HepG2 (cell line): ENCODE measurements around the gene EIF4G2. TPM values are rescaled to one million over a fixed set of nuclear protein-coding genes. Genes with fewer than 3 reads are reported as not detected.

Experiments used
- ATAC-seq: fragments of 200-7000 bp; cut with Tn5 transposase; 3 replicates; pipeline ENCODE4 v1.9.1; 2020; ENCODE audit warnings: mild to moderate bottlenecking, moderate library complexity
- BruUV-seq: library from RNA; stranded (reverse); fragments of 400-500 nt; replicated peaks from 2 replicates; lab custom pipeline; 2021; lab: Mats Ljungman, UMichigan
- CTCF ChIA-PET: fragments of 300-600 bp; formaldehyde crosslinking; extraction: SDS; loops from one replicate; lab custom pipeline; 2021; ENCODE audit warnings: low total read pairs, inconsistent platforms, low intra/inter-chr PET ratio; lab: Yijun Ruan, JAX
- POLR2A ChIA-PET: fragments of 350-600 bp; sonication (Branson Sonifier 250); formaldehyde crosslinking; loops from one replicate; lab custom pipeline; 2020; ENCODE audit warnings: antibody characterized with exemption, inconsistent platforms; lab: Yijun Ruan, JAX
- DNase-seq: peaks from one replicate; pipeline ENCODE4 v3.0.0-alpha.2; 2015; ENCODE audit warnings: low spot score
- FAIRE-seq: peaks from 3 replicates; lab custom pipeline; 2011; peaks lifted over from hg19 to GRCh38; lab: Jason Lieb, UNC
- H2AFZ ChIP-seq: one replicate; pipeline ENCODE4 v1.6.1; 2011; ENCODE audit warnings: low read length, inconsistent platforms
- H3K27ac ChIP-seq: fragments of 300-600 bp; 3 replicates; pipeline ENCODE4 v1.8.0; 2011; ENCODE audit warnings: mixed run types, mild to moderate bottlenecking, mixed read lengths, low read length, inconsistent platforms; ENCODE audit not compliant: insufficient read depth; ENCODE audit errors: extremely low read length
- H3K27me3 ChIP-seq, 2 experiments: fragments of 200-600 bp in 1 of 2; 2 replicates in 1 of 2; 3 replicates in 1 of 2; pipeline versions ENCODE4 v1.6.0 to v1.8.0; 2011; ENCODE audit warnings: low read length in 2 of 2, mild to moderate bottlenecking in 2 of 2, moderate library complexity in 2 of 2, inconsistent platforms in 1 of 2; ENCODE audit not compliant: insufficient read depth in 2 of 2, control insufficient read depth in 1 of 2
- H3K36me3 ChIP-seq, 2 experiments: fragments of 200-600 bp in 1 of 2; replicated peaks in 1 of 2; 2 replicates in 1 of 2; 3 replicates in 1 of 2; pipeline versions ENCODE4 v1.5.1 to v1.8.0; 2011; ENCODE audit warnings: low read length in 2 of 2, inconsistent platforms in 1 of 2; ENCODE audit not compliant: insufficient read depth in 2 of 2, control insufficient read depth in 1 of 2
- H3K4me1 ChIP-seq: 2 replicates; pipeline ENCODE4 v1.5.1; 2012; ENCODE audit warnings: low read length, inconsistent platforms; ENCODE audit not compliant: insufficient read depth
- H3K4me2 ChIP-seq: 2 replicates; pipeline ENCODE4 v1.6.0; 2011; ENCODE audit warnings: low read depth, low read length, inconsistent platforms
- H3K4me3 ChIP-seq, 3 experiments: fragments of 200-600 bp in 1 of 3; sonication (generic), shearing (Covaris generic) in 1 of 3; replicated peaks in 1 of 3; 2 replicates each; pipeline ENCODE4 v1.5.1; 2011 to 2016; ENCODE audit warnings: low read length in 3 of 3, inconsistent platforms in 2 of 3, low read depth in 2 of 3, mild to moderate bottlenecking in 2 of 3, control low read depth in 1 of 3, mixed read lengths in 1 of 3; ENCODE audit not compliant: insufficient read depth in 1 of 3
- H3K79me2 ChIP-seq: one replicate; pipeline ENCODE4 v1.6.1; 2011; ENCODE audit warnings: low read length, inconsistent platforms; ENCODE audit not compliant: insufficient read depth
- H3K9ac ChIP-seq: 2 replicates; pipeline ENCODE4 v1.6.0; 2011; ENCODE audit warnings: mild to moderate bottlenecking, low read depth, low read length, inconsistent platforms; ENCODE audit not compliant: insufficient read depth
- H3K9me3 ChIP-seq: 2 replicates; pipeline ENCODE4 v1.5.1; 2012; ENCODE audit warnings: mild to moderate bottlenecking, low read length
- H4K20me1 ChIP-seq: 2 replicates; pipeline ENCODE4 v1.6.0; 2011; ENCODE audit warnings: inconsistent platforms, mild to moderate bottlenecking, low read length, moderate library complexity; ENCODE audit not compliant: insufficient read depth
- ETV6 ChIP-seq: sonication (generic); formaldehyde crosslinking; conservative IDR thresholded peaks from 2 replicates; pipeline ENCODE4 v1.4.0; 2020; ENCODE audit warnings: missing genetic modification reagents
- NFIB ChIP-seq: sonication (generic); formaldehyde crosslinking; IDR thresholded peaks from 2 replicates; pipeline ENCODE4 v1.9.0; 2021; ENCODE audit warnings: missing genetic modification reagents, mild to moderate bottlenecking, borderline replicate concordance
- XRCC5 ChIP-seq: fragments of 200-400 bp; formaldehyde crosslinking; optimal IDR thresholded peaks from 2 replicates; pipeline ENCODE3; 2017; ENCODE audit warnings: mild to moderate bottlenecking, low read length
- ZFP36L1 ChIP-seq: sonication (generic); formaldehyde crosslinking; IDR thresholded peaks from 2 replicates; pipeline ENCODE4 v1.8.0; 2022; ENCODE audit warnings: mild to moderate bottlenecking, missing genetic modification reagents, moderate library complexity
- ZFP36L2 ChIP-seq: sonication (generic); formaldehyde crosslinking; IDR thresholded peaks from 2 replicates; pipeline ENCODE4 v1.4.0; 2020; ENCODE audit warnings: missing genetic modification reagents
- ZNF24 ChIP-seq: fragments of 450-650 bp; IDR thresholded peaks from 2 replicates; pipeline ENCODE4 v1.6.1; 2017; ENCODE audit warnings: antibody characterized with exemption, mild to moderate bottlenecking
- ZNF564 ChIP-seq: sonication (generic); formaldehyde crosslinking; IDR thresholded peaks from 2 replicates; pipeline ENCODE4 v1.8.1; 2023; ENCODE audit warnings: mild to moderate bottlenecking, missing genetic modification reagents
- ZNF790 ChIP-seq: sonication (generic); formaldehyde crosslinking; IDR thresholded peaks from 2 replicates; pipeline ENCODE4 v1.8.0; 2022; ENCODE audit warnings: missing genetic modification reagents, mild to moderate bottlenecking, borderline replicate concordance
- WGBS: methylation state at CpG from one replicate; pipeline ENCODE4 v1.1.6; 2017; ENCODE audit warnings: low lambda C conversion rate; 5-methylcytosine and 5-hydroxymethylcytosine counted together
- in situ Hi-C: cut with HindIII; loops from 2 replicates; pipeline ENCODE4 v1.10.0; 2017; ENCODE audit warnings: low pct_unique_long_range_greater_than_20kb; ENCODE audit not compliant: extremely low pct_ligation_motif_present
- intact Hi-C: fragments of 100-400 bp; cut with micrococcal nuclease; formaldehyde crosslinking; loops from one replicate; pipeline ENCODE4 v1.10.0; 2022; ENCODE audit not compliant: unreplicated experiment
- polyA plus RNA-seq, 8 experiments: library from polyadenylated mRNA; depleted of rRNA in 3 of 8; stranded (reverse) in 7 of 8; unstranded in 1 of 8; fragments of >200 nt; fragmentation: Illumina TruSeq in 4 of 8; extraction: Trizol in 4 of 8; gene quantifications; 2 replicates each; pipeline versions ENCODE4 v1.2.1 to v1.2.3, GENCODE V29; 2011 to 2016; ENCODE audit warnings: low read depth in 4 of 8, missing spikeins in 1 of 8, mixed read lengths in 1 of 8; ENCODE audit not compliant: insufficient read depth in 1 of 8
- total RNA-seq, 5 experiments: library from RNA; depleted of rRNA; stranded (reverse); fragments of >200 nt; fragmentation: Illumina TruSeq; extraction: Trizol; gene quantifications; 2 replicates each; pipeline ENCODE4 v1.2.3, GENCODE V29; 2016; ENCODE audit warnings: low read depth in 1 of 5
- TF ChIP-seq, protein P1 (sequence below): sonication (generic); formaldehyde crosslinking; IDR thresholded peaks from 2 replicates; pipeline ENCODE4 v1.4.0; 2020; ENCODE audit warnings: low read depth, mild to moderate bottlenecking, missing genetic modification reagents
- TF ChIP-seq, protein P2 (sequence below): sonication (generic); formaldehyde crosslinking; IDR thresholded peaks from 2 replicates; pipeline ENCODE4 v1.4.0; 2020; ENCODE audit warnings: missing genetic modification reagents

The EIF4G2 gene
- total and polyA plus RNA-seq, 2 of the 13 experiments (the other 11 are each of a cell fraction or from before 2014, with no cell fraction given), result 362 to 546 TPM

DNA sequence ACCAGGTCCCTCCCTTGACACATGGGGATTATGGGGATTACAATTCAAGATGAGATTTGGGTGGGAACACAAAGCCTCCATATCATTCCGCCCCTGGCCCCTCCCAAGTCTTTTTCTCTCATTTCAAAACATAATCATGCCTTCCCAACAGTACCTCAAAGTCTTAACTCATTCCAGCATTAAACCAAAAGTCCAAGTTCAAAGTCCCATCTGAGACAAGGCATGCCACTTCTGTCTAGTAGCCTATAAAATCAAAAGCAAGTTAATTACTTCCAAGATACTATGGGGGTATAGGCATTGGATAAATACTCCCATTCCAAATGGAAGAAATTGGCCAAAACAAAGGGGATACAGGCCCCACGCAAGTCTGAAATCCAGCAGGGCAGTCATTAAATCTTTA lies 19.7 kb upstream of the EIF4G2 start:
- in situ Hi-C loops, result no loop called here
- no peak for DNase-seq
- Histone ChIP-seq H4K20me1 (no peaks in the 10 kb centered on the region), H3K4me3 (no peak overlapping the region), H3K79me2 (no peaks in the 10 kb centered on the region), H3K9me3 (no peaks in the 10 kb centered on the region), H3K4me2 (no peak overlapping the region), H3K36me3 (no peaks in the 10 kb centered on the region), H3K4me1 (no peaks in the 10 kb centered on the region), H3K27me3 (no peaks in the 10 kb centered on the region)
- CTCF ChIA-PET, result no interaction called here
- no peak for FAIRE-seq
- intact Hi-C loops, result no loop called here
- 22% methylated on average over 2 of the region's 2 CpGs for WGBS
- POLR2A ChIA-PET, result no interaction called here
- no peak for TF ChIP-seq ZNF24
- TF ChIP-seq, protein P1, sequence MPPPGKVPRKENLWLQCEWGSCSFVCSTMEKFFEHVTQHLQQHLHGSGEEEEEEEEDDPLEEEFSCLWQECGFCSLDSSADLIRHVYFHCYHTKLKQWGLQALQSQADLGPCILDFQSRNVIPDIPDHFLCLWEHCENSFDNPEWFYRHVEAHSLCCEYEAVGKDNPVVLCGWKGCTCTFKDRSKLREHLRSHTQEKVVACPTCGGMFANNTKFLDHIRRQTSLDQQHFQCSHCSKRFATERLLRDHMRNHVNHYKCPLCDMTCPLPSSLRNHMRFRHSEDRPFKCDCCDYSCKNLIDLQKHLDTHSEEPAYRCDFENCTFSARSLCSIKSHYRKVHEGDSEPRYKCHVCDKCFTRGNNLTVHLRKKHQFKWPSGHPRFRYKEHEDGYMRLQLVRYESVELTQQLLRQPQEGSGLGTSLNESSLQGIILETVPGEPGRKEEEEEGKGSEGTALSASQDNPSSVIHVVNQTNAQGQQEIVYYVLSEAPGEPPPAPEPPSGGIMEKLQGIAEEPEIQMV (CRISPR knock-in tag), result no peak
- no peak for TF ChIP-seq ZNF790 (CRISPR knock-in tag)
- TF ChIP-seq, protein P2, sequence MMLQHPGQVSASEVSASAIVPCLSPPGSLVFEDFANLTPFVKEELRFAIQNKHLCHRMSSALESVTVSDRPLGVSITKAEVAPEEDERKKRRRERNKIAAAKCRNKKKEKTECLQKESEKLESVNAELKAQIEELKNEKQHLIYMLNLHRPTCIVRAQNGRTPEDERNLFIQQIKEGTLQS (CRISPR knock-in tag), result no peak
- TF ChIP-seq ZFP36L2 (CRISPR knock-in tag), result no peak
- TF ChIP-seq ZFP36L1 (CRISPR knock-in tag), result no peak
- no peak for TF ChIP-seq ZNF564 (CRISPR knock-in tag)
- no peak for TF ChIP-seq NFIB
- no peak for TF ChIP-seq ETV6 (CRISPR knock-in tag)
- TF ChIP-seq XRCC5, result no peak
- TF ChIP-seq, all 625 proteins: peak for 0
- Histone ChIP-seq H3K27ac (no peak overlapping the region), H3K9ac (no peak overlapping the region), H2AFZ (no peak overlapping the region)
- BruUV-seq, result no TSS peak
- no peak for ATAC-seq
